ENCODE measurements around the gene WDPCP.

DNA sequence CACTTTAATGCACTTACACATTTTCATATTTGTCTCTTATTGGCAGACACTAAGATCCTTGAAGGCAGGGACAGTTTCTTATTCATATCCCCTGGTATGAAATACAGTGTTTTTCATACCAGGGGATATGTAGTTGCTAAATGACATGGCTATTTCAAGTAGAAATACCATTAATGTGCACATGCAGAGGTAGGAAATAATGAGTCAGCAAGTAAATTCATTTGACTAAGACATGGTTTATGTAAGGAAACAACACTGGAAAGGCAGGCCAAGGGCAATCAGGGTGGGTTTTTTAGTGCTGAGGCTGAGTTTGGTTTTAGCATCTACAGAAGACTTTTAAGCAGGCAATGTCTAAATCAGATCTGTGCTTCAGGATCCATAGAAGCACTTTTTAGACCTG is 155.9 kb downstream of the WDPCP start:
- TF ChIP-seq, protein P1, sequence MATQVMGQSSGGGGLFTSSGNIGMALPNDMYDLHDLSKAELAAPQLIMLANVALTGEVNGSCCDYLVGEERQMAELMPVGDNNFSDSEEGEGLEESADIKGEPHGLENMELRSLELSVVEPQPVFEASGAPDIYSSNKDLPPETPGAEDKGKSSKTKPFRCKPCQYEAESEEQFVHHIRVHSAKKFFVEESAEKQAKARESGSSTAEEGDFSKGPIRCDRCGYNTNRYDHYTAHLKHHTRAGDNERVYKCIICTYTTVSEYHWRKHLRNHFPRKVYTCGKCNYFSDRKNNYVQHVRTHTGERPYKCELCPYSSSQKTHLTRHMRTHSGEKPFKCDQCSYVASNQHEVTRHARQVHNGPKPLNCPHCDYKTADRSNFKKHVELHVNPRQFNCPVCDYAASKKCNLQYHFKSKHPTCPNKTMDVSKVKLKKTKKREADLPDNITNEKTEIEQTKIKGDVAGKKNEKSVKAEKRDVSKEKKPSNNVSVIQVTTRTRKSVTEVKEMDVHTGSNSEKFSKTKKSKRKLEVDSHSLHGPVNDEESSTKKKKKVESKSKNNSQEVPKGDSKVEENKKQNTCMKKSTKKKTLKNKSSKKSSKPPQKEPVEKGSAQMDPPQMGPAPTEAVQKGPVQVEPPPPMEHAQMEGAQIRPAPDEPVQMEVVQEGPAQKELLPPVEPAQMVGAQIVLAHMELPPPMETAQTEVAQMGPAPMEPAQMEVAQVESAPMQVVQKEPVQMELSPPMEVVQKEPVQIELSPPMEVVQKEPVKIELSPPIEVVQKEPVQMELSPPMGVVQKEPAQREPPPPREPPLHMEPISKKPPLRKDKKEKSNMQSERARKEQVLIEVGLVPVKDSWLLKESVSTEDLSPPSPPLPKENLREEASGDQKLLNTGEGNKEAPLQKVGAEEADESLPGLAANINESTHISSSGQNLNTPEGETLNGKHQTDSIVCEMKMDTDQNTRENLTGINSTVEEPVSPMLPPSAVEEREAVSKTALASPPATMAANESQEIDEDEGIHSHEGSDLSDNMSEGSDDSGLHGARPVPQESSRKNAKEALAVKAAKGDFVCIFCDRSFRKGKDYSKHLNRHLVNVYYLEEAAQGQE (IDR thresholded peaks at IDR 0.05) = no peak
- no peak for TF ChIP-seq FOXA1 (IDR thresholded peaks at IDR 0.05)
- TF ChIP-seq, protein P2, sequence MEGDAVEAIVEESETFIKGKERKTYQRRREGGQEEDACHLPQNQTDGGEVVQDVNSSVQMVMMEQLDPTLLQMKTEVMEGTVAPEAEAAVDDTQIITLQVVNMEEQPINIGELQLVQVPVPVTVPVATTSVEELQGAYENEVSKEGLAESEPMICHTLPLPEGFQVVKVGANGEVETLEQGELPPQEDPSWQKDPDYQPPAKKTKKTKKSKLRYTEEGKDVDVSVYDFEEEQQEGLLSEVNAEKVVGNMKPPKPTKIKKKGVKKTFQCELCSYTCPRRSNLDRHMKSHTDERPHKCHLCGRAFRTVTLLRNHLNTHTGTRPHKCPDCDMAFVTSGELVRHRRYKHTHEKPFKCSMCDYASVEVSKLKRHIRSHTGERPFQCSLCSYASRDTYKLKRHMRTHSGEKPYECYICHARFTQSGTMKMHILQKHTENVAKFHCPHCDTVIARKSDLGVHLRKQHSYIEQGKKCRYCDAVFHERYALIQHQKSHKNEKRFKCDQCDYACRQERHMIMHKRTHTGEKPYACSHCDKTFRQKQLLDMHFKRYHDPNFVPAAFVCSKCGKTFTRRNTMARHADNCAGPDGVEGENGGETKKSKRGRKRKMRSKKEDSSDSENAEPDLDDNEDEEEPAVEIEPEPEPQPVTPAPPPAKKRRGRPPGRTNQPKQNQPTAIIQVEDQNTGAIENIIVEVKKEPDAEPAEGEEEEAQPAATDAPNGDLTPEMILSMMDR (IDR thresholded peaks at IDR 0.05; ENCODE audit: low read depth, low read length, missing input control) = no peak
- TF ChIP-seq YY1 (IDR thresholded peaks at IDR 0.05) = no peak
- TF ChIP-seq GABPA (IDR thresholded peaks at IDR 0.05 in 1 of 2, conservative IDR thresholded peaks at IDR 0.05 in 1 of 2) = no peak
- TF ChIP-seq NR2F2 (IDR thresholded peaks at IDR 0.05) = no peak
- no peak for TF ChIP-seq RAD21 (IDR thresholded peaks at IDR 0.05)
- no peak for TF ChIP-seq SP1 (IDR thresholded peaks at IDR 0.05)
